ENCODE results near the gene MMS19.

MMS19 gene

GRCh38 chr10:97538411-97538810, 40.2 kb upstream of the MMS19 start:
- no peak for TF ChIP-seq EZH2 (IDR thresholded peaks at IDR 0.05; ENCODE audit: borderline replicate concordance, low read depth, low read length, severe bottlenecking)
- TF ChIP-seq, protein P1, sequence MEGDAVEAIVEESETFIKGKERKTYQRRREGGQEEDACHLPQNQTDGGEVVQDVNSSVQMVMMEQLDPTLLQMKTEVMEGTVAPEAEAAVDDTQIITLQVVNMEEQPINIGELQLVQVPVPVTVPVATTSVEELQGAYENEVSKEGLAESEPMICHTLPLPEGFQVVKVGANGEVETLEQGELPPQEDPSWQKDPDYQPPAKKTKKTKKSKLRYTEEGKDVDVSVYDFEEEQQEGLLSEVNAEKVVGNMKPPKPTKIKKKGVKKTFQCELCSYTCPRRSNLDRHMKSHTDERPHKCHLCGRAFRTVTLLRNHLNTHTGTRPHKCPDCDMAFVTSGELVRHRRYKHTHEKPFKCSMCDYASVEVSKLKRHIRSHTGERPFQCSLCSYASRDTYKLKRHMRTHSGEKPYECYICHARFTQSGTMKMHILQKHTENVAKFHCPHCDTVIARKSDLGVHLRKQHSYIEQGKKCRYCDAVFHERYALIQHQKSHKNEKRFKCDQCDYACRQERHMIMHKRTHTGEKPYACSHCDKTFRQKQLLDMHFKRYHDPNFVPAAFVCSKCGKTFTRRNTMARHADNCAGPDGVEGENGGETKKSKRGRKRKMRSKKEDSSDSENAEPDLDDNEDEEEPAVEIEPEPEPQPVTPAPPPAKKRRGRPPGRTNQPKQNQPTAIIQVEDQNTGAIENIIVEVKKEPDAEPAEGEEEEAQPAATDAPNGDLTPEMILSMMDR (IDR thresholded peaks at IDR 0.05; ENCODE audit: borderline replicate concordance, extremely low read depth, low read length, poor library complexity, severe bottlenecking), result no peak
- no peaks in the 10 kb centered on the region for H3K79me2 ChIP-seq (ENCODE audit: insufficient read depth, low read length)
- H3K4me1 ChIP-seq (ENCODE audit: insufficient read depth, low read length), result no peaks in the 10 kb centered on the region
- no peak overlapping the region for H3K9ac ChIP-seq (ENCODE audit: low read depth, low read length)
- no peak overlapping the region for H3K27ac ChIP-seq (ENCODE audit: low read length)
- no peaks in the 10 kb centered on the region for H3K36me3 ChIP-seq (ENCODE audit: insufficient read depth, low read length)
- no peak for ATAC-seq (ENCODE audit: insufficient read depth, low read depth)
- H3K27me3 ChIP-seq (ENCODE audit: insufficient read depth, low read length, poor library complexity), result no peaks in the 10 kb centered on the region
- no peak overlapping the region for H3K4me3 ChIP-seq (ENCODE audit: low read depth in 1 of 2, low read length in 2 of 2)
- no peaks in the 10 kb centered on the region for H3K9me3 ChIP-seq (ENCODE audit: insufficient read depth, low read length, severe bottlenecking)
- no peak for DNase-seq
- H2AFZ ChIP-seq (ENCODE audit: low read depth, low read length), result no peak overlapping the region
- H3K4me2 ChIP-seq (ENCODE audit: insufficient read depth, low read length), result no peak overlapping the region
- no peaks in the 10 kb centered on the region; the same call in 1 of the 2 replicates for H4K20me1 ChIP-seq (ENCODE audit: insufficient read depth, low read length)

- Histone ChIP-seq H3K27ac (ENCODE audit: low read length) (no peak overlapping the region), H3K4me2 (ENCODE audit: insufficient read depth, low read length) (no peak overlapping the region), H3K79me2 (ENCODE audit: insufficient read depth, low read length) (no peaks in the 10 kb centered on the region), H3K9me3 (ENCODE audit: insufficient read depth, low read length, severe bottlenecking) (no peaks in the 10 kb centered on the region), H2AFZ (ENCODE audit: low read depth, low read length) (no peak overlapping the region), H4K20me1 (ENCODE audit: insufficient read depth, low read length) (no peaks in the 10 kb centered on the region; the same call in 1 of the 2 replicates), H3K36me3 (ENCODE audit: insufficient read depth, low read length) (no peaks in the 10 kb centered on the region), H3K4me1 (ENCODE audit: insufficient read depth, low read length) (no peaks in the 10 kb centered on the region), H3K27me3 (ENCODE audit: insufficient read depth, low read length, poor library complexity) (no peaks in the 10 kb centered on the region), H3K9ac (ENCODE audit: low read depth, low read length) (no peak overlapping the region), H3K4me3 (ENCODE audit: low read depth in 1 of 2, low read length in 2 of 2) (no peak overlapping the region)
- no peak for TF ChIP-seq EZH2 (IDR thresholded peaks at IDR 0.05; ENCODE audit: borderline replicate concordance, low read depth, low read length, severe bottlenecking)
- TF ChIP-seq, protein P1 (IDR thresholded peaks at IDR 0.05; ENCODE audit: borderline replicate concordance, extremely low read depth, low read length, poor library complexity, severe bottlenecking), result no peak
- no peak for ATAC-seq (ENCODE audit: insufficient read depth, low read depth)
- no peak for DNase-seq
Measured at GRCh38 chr10:97537186-97537869, 39.1 kb upstream of the MMS19 start.

DNA sequence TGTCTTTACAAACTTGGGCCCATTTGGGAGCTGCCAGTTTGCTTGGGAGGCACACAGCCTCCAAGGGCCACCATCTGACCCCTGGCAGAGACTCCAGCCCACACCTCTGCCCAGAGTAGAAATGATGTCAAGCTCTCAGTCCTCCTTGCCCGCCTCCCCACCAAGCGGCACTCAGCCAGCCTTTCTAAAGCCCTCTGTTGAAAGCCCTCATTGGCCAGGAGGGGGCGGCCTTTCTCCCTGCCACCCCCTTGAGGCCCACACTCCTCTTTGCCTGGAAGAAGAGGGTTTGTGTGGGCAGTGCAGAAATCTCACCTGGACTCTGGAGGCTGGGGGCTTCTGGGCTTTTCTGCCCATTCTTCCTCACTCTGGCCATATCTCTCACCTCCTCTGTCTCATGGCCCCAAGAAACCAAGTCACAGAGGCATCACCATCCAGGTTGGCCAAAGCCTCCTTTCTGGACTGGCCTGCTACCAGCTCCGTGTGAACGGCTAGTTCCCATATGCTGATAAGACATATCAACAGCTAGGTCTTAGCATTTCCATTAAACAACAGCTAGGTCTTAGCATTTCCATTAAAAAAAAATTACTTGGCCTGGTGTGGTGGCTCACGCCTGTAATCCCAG, 36.6 kb upstream of the MMS19 start:
- no peaks in the 10 kb centered on the region; the same call in 1 of the 2 replicates for H4K20me1 ChIP-seq (ENCODE audit: insufficient read depth, low read length)
- H3K36me3 ChIP-seq (ENCODE audit: insufficient read depth, low read length), result no peaks in the 10 kb centered on the region
- TF ChIP-seq, protein P1 (IDR thresholded peaks at IDR 0.05; ENCODE audit: borderline replicate concordance, extremely low read depth, low read length, poor library complexity, severe bottlenecking), result peak; percentile 64
- no peak for TF ChIP-seq EZH2 (IDR thresholded peaks at IDR 0.05; ENCODE audit: borderline replicate concordance, low read depth, low read length, severe bottlenecking)
- ATAC-seq (ENCODE audit: insufficient read depth, low read depth) (peak; percentile 69; the same call in 2 of the 3 replicates), DNase-seq (peak; percentile 21)
- H3K27me3 ChIP-seq (ENCODE audit: insufficient read depth, low read length, poor library complexity), result no peaks in the 10 kb centered on the region
- H3K79me2 ChIP-seq (ENCODE audit: insufficient read depth, low read length), result no peaks in the 10 kb centered on the region
- H3K4me3 ChIP-seq (ENCODE audit: low read depth in 1 of 2, low read length in 2 of 2), result no peak overlapping the region
- no peaks in the 10 kb centered on the region for H3K4me1 ChIP-seq (ENCODE audit: insufficient read depth, low read length)
- no peak overlapping the region for H3K9ac ChIP-seq (ENCODE audit: low read depth, low read length)
- no peaks in the 10 kb centered on the region for H3K9me3 ChIP-seq (ENCODE audit: insufficient read depth, low read length, severe bottlenecking)
- H3K27ac ChIP-seq (ENCODE audit: low read length), result no peak overlapping the region
- H3K4me2 ChIP-seq (ENCODE audit: insufficient read depth, low read length), result no peak overlapping the region
- H2AFZ ChIP-seq (ENCODE audit: low read depth, low read length), result no peak overlapping the region

Measured in DND-41 (cell line).